H9 (cell line): Measurements from ENCODE around the gene ARFGAP1. TPM values are rescaled to one million over a fixed set of nuclear protein-coding genes. Genes with fewer than 3 reads are reported as not detected.

Source experiments
- DNase-seq: peaks from one replicate; pipeline ENCODE4 v3.0.0-alpha.2; 2017
- H2AFZ ChIP-seq: one replicate; pipeline ENCODE4 v1.6.1; 2013; ENCODE audit warnings: mild to moderate bottlenecking, low read length, control low read depth, moderate library complexity
- H2AK5ac ChIP-seq: 2 replicates; pipeline ENCODE4 v1.6.1; 2013; ENCODE audit warnings: low read length, control low read depth, mixed read lengths; ENCODE audit not compliant: insufficient read length
- H2BK120ac ChIP-seq: one replicate; pipeline ENCODE4 v1.6.1; 2013; ENCODE audit warnings: low read depth, mild to moderate bottlenecking, low read length, control low read depth, inconsistent platforms; ENCODE audit not compliant: poor library complexity, severe bottlenecking
- H2BK12ac ChIP-seq: 2 replicates; pipeline ENCODE4 v1.6.1; 2013; ENCODE audit warnings: low read length, control low read depth, mixed read lengths, low read depth; ENCODE audit not compliant: insufficient read length
- H2BK15ac ChIP-seq: 2 replicates; pipeline ENCODE4 v1.6.1; 2013; ENCODE audit warnings: low read depth, low read length, control low read depth
- H2BK20ac ChIP-seq: one replicate; pipeline ENCODE4 v1.6.1; 2013; ENCODE audit warnings: low read depth, mild to moderate bottlenecking, low read length, control low read depth, inconsistent platforms; ENCODE audit not compliant: poor library complexity, severe bottlenecking
- H2BK5ac ChIP-seq: 2 replicates; pipeline ENCODE4 v1.6.1; 2013; ENCODE audit warnings: low read length, control low read depth, mixed read lengths; ENCODE audit not compliant: insufficient read length
- H3K14ac ChIP-seq: 2 replicates; pipeline ENCODE4 v1.6.1; 2013; ENCODE audit warnings: low read length, control low read depth; ENCODE audit not compliant: insufficient read depth
- H3K18ac ChIP-seq: 2 replicates; pipeline ENCODE4 v1.6.1; 2013; ENCODE audit warnings: low read depth, mild to moderate bottlenecking, mixed read lengths, low read length, control low read depth; ENCODE audit not compliant: insufficient read length
- H3K23ac ChIP-seq: 2 replicates; pipeline ENCODE4 v1.6.1; 2013; ENCODE audit warnings: low read length, control low read depth, mixed read lengths, low read depth; ENCODE audit not compliant: insufficient read length
- H3K23me2 ChIP-seq: 2 replicates; pipeline ENCODE4 v1.6.1; 2013; ENCODE audit warnings: low read depth, mild to moderate bottlenecking, mixed read lengths, low read length, control low read depth; ENCODE audit not compliant: insufficient read length, poor library complexity, severe bottlenecking
- H3K27ac ChIP-seq: 2 replicates; pipeline ENCODE4 v1.5.1; 2013; ENCODE audit warnings: low read length, control low read depth, mixed read lengths, low read depth; ENCODE audit not compliant: insufficient read length
- H3K27me3 ChIP-seq: 2 replicates; pipeline ENCODE4 v1.6.1; 2013; ENCODE audit warnings: low read length, control low read depth, inconsistent platforms; ENCODE audit not compliant: insufficient read depth
- H3K4ac ChIP-seq: 2 replicates; pipeline ENCODE4 v1.6.1; 2013; ENCODE audit warnings: low read depth, mild to moderate bottlenecking, control low read depth, inconsistent platforms, low read length, moderate library complexity
- H3K4me1 ChIP-seq: 2 replicates; pipeline ENCODE4 v1.6.1; 2013; ENCODE audit warnings: low read length, control low read depth, inconsistent platforms; ENCODE audit not compliant: insufficient read depth
- H3K4me2 ChIP-seq: 2 replicates; pipeline ENCODE4 v1.6.1; 2013; ENCODE audit warnings: low read length, control low read depth, mixed read lengths; ENCODE audit not compliant: insufficient read length, insufficient read depth
- H3K56ac ChIP-seq: 2 replicates; pipeline ENCODE4 v1.6.1; 2013; ENCODE audit warnings: low read depth, mild to moderate bottlenecking, mixed read lengths, low read length, control low read depth; ENCODE audit not compliant: insufficient read length
- H3K79me1 ChIP-seq: 2 replicates; pipeline ENCODE4 v1.6.1; 2013; ENCODE audit warnings: low read depth, mild to moderate bottlenecking, moderate library complexity, low read length, control low read depth, inconsistent platforms; ENCODE audit not compliant: insufficient read depth, poor library complexity, severe bottlenecking
- H3K79me2 ChIP-seq: 2 replicates; pipeline ENCODE4 v1.6.1; 2013; ENCODE audit warnings: low read length, control low read depth, inconsistent platforms; ENCODE audit not compliant: insufficient read depth
- H3K9ac ChIP-seq: 2 replicates; pipeline ENCODE4 v1.6.1; 2013; ENCODE audit warnings: low read length, control low read depth, mixed read lengths; ENCODE audit not compliant: insufficient read length; ENCODE audit errors: extremely low read depth
- H3K9me3 ChIP-seq: one replicate; pipeline ENCODE4 v1.6.1; 2013; ENCODE audit warnings: low read depth, low read length, inconsistent platforms; ENCODE audit not compliant: control insufficient read depth
- H3T11ph ChIP-seq: one replicate; pipeline ENCODE4 v1.6.1; 2013; ENCODE audit warnings: mild to moderate bottlenecking, low read length, control low read depth, inconsistent platforms
- H4K20me1 ChIP-seq: one replicate; pipeline ENCODE4 v1.6.1; 2013; ENCODE audit not compliant: control insufficient read depth, insufficient read length, insufficient read depth
- H4K5ac ChIP-seq: 2 replicates; pipeline ENCODE4 v1.6.1; 2013; ENCODE audit warnings: low read depth, mild to moderate bottlenecking, mixed read lengths, low read length, control low read depth; ENCODE audit not compliant: insufficient read length
- H4K8ac ChIP-seq: replicated peaks from 2 replicates; pipeline ENCODE4 v1.6.1; 2013; ENCODE audit warnings: low read length, control low read depth, mixed read lengths, low read depth; ENCODE audit not compliant: insufficient read length
- H4K91ac ChIP-seq: 2 replicates; pipeline ENCODE4 v1.6.1; 2013; ENCODE audit warnings: low read depth, mild to moderate bottlenecking, moderate library complexity, mixed read lengths, low read length, control low read depth; ENCODE audit not compliant: insufficient read length
- H3K27ac Mint-ChIP-seq, 3 experiments: 2 replicates in 2 of 3; 3 replicates in 1 of 3; pipeline ENCODE4 v1.8.0; 2020 to 2021; ENCODE audit warnings: mixed read lengths in 3 of 3, mild to moderate bottlenecking in 1 of 3, moderate library complexity in 1 of 3
- H3K27me3 Mint-ChIP-seq: 2 replicates; pipeline ENCODE4 v1.8.0; 2021; ENCODE audit warnings: low read depth, mild to moderate bottlenecking, moderate library complexity, mixed read lengths
- H3K36me3 Mint-ChIP-seq, 3 experiments: 2 replicates in 2 of 3; 3 replicates in 1 of 3; pipeline ENCODE4 v1.8.0; 2020 to 2021; ENCODE audit warnings: low read depth in 3 of 3, mixed read lengths in 3 of 3; ENCODE audit not compliant: insufficient read depth in 1 of 3
- H3K4me1 Mint-ChIP-seq, 2 experiments: 2 replicates each; pipeline ENCODE4 v1.8.0; 2020; ENCODE audit warnings: mixed read lengths in 2 of 2
- H3K4me3 Mint-ChIP-seq, 2 experiments: 2 replicates in 1 of 2; 3 replicates in 1 of 2; pipeline ENCODE4 v1.8.0; 2020 to 2021; ENCODE audit warnings: mild to moderate bottlenecking in 2 of 2, mixed read lengths in 2 of 2, moderate library complexity in 1 of 2
- H3K9me3 Mint-ChIP-seq, 2 experiments: 2 replicates in 1 of 2; 3 replicates in 1 of 2; pipeline ENCODE4 v1.8.0; 2020; ENCODE audit warnings: mild to moderate bottlenecking in 2 of 2, mixed read lengths in 2 of 2, moderate library complexity in 1 of 2
- WGBS: extraction: QIAGEN DNeasy Blood & Tissue Kit; methylation state at CpG from one replicate; pipeline ENCODE4 v1.1.7; 2013; ENCODE audit warnings: missing lambda C conversion rate, low lambda C conversion rate, mixed read lengths; ENCODE audit not compliant: insufficient read length; ENCODE audit errors: extremely low coverage; 5-methylcytosine and 5-hydroxymethylcytosine counted together
- total RNA-seq: library from RNA; stranded (reverse); gene quantifications from 2 replicates; pipeline ENCODE4 v1.2.1, GENCODE V29; 2021
- TF ChIP-seq, protein P1 (sequence below): fragments of 200-600 bp; sonication (generic); conservative IDR thresholded peaks from 3 replicates; pipeline ENCODE4 v1.8.0; 2021; ENCODE audit warnings: antibody characterized with exemption, mild to moderate bottlenecking

ARFGAP1 gene
- total RNA-seq, 1 experiment from 2014 or later, result 114 TPM

DNA sequence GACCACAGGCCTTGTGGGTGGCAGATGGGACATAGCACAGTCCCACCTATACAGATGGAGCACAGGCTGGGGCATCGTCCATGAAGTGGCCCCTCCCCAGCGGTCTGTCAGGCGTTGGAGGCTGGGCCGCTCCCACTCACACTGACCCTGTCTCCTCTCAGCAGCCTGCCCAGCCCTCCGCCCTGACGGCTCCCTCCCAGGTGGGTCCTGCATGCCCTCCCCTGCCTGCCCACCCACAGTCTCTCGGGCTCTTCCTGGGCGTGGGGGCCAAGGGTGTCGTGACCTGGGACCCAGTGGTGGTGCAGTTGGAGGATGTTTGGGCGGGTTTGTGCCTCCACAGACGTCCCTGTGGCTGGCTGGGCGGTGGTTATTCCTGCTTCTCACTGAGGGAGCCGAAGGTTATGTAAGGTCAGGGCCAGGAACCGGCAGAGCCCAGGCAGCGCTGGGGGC is 42.7 kb downstream of the ARFGAP1 start:
- no peaks in the 10 kb centered on the region for H3K27me3 ChIP-seq

More for the DNA sequence above, 42.7 kb downstream of the ARFGAP1 start:
- no peak overlapping the region for H2BK5ac ChIP-seq
- H3K56ac ChIP-seq, result no peak overlapping the region
- no peaks in the 10 kb centered on the region for H3K9me3 ChIP-seq
- H4K8ac ChIP-seq, result no peak overlapping the region
- H4K5ac ChIP-seq, result no peak overlapping the region
- H2BK12ac ChIP-seq, result no peak overlapping the region
- Mint-ChIP-seq H3K27ac (no peak overlapping the region), H3K36me3 (no peaks in the 10 kb centered on the region), H3K4me3 (no peak overlapping the region), H3K9me3 (no peaks in the 10 kb centered on the region), H3K4me1 (no peaks in the 10 kb centered on the region), H3K27me3 (no peaks in the 10 kb centered on the region; the same call in 1 of the 2 replicates)
- no peak overlapping the region for H3K9ac ChIP-seq
- no peak overlapping the region for H2BK20ac ChIP-seq
- no peak for DNase-seq
- no peak overlapping the region for H2AFZ ChIP-seq
- no peaks in the 10 kb centered on the region for H3K4me1 ChIP-seq
- no peaks in the 10 kb centered on the region for H3K79me2 ChIP-seq
- H3K14ac ChIP-seq, result no peak overlapping the region
- H3K18ac ChIP-seq, result no peak overlapping the region
- H2AK5ac ChIP-seq, result no peak overlapping the region
- no peak overlapping the region for H2BK15ac ChIP-seq
- no peak overlapping the region for H3K4me2 ChIP-seq
- H4K91ac ChIP-seq, result no peak overlapping the region
- no peaks in the 10 kb centered on the region for H3K23me2 ChIP-seq
- H3K4ac ChIP-seq, result no peak overlapping the region
- no peak overlapping the region for H3K27ac ChIP-seq
- no peaks in the 10 kb centered on the region for H3K79me1 ChIP-seq
- H2BK120ac ChIP-seq, result no peak overlapping the region
- no peaks in the 10 kb centered on the region for H4K20me1 ChIP-seq
- TF ChIP-seq, protein P1, sequence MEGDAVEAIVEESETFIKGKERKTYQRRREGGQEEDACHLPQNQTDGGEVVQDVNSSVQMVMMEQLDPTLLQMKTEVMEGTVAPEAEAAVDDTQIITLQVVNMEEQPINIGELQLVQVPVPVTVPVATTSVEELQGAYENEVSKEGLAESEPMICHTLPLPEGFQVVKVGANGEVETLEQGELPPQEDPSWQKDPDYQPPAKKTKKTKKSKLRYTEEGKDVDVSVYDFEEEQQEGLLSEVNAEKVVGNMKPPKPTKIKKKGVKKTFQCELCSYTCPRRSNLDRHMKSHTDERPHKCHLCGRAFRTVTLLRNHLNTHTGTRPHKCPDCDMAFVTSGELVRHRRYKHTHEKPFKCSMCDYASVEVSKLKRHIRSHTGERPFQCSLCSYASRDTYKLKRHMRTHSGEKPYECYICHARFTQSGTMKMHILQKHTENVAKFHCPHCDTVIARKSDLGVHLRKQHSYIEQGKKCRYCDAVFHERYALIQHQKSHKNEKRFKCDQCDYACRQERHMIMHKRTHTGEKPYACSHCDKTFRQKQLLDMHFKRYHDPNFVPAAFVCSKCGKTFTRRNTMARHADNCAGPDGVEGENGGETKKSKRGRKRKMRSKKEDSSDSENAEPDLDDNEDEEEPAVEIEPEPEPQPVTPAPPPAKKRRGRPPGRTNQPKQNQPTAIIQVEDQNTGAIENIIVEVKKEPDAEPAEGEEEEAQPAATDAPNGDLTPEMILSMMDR, result no peak
- WGBS, result no CpG with 5 or more reads among the region's 15 CpGs
- no peak overlapping the region for H3K23ac ChIP-seq
- no peak overlapping the region for H3T11ph ChIP-seq
